ENCODE results near the gene RPS18. TPM values are rescaled to one million over a fixed set of nuclear protein-coding genes. Genes with fewer than 3 reads are reported as not detected.

The RPS18 gene
- total and polyA plus RNA-seq, 4 donors: 742 to 1,432 (median 1,060) TPM

GRCh38 chr6:33236852-33237251 lies 35.0 kb upstream of the RPS18 start:
- WGBS: 94% methylated on average over 6 of the region's 6 CpGs
- DNase-seq (ENCODE audit: low spot score): no peak

DNA sequence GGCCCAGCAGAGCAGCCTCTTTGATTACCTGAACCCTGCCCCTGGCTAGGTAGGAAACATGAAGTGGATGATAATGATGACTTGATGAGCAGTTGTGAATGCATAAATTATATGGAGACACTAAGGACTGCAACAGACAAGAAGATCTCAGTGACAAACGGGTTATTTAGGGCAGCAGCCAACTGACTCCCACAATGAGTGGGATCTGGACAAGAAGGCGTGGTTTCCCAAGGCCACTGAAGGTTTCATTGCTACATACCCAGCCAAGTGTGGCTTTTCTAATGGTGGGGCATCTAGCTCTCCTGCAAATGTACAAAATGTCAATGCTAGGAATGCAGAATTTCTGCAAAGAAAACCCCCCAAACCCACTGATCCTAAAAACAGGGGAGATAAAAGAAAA lies 34.1 kb upstream of the RPS18 start:
- DNase-seq (ENCODE audit: low spot score): no peak
- Histone ChIP-seq H3K27ac (ENCODE audit: low read depth in 1 of 2, low read length in 2 of 2) (no peak overlapping the region), H3K9ac (ENCODE audit: low read depth in 1 of 2, low read length in 2 of 2) (no peak overlapping the region), H3K4me3 (ENCODE audit: low read depth in 1 of 3, low read length in 3 of 3) (no peak overlapping the region), H3K36me3 (ENCODE audit: control insufficient read depth in 4 of 4, insufficient read depth in 3 of 4, low read depth in 1 of 4, low read length in 3 of 4) (no peaks in the 10 kb centered on the region), H3K4me1 (ENCODE audit: control insufficient read depth in 4 of 4, insufficient read depth in 4 of 4, low read length in 3 of 4) (no peaks in the 10 kb centered on the region), H3K27me3 (ENCODE audit: control insufficient read depth in 4 of 4, insufficient read depth in 4 of 4, low read length in 3 of 4) (peaks cover 0 to 2% (median 0%) of the 10 kb centered on the region in 4 donors), H3K9me3 (ENCODE audit: control insufficient read depth in 4 of 4, low read length in 3 of 4) (no peaks in the 10 kb centered on the region)
- TF ChIP-seq ZBTB33 (IDR thresholded peaks at IDR 0.05): no peak
- TF ChIP-seq, protein P1, sequence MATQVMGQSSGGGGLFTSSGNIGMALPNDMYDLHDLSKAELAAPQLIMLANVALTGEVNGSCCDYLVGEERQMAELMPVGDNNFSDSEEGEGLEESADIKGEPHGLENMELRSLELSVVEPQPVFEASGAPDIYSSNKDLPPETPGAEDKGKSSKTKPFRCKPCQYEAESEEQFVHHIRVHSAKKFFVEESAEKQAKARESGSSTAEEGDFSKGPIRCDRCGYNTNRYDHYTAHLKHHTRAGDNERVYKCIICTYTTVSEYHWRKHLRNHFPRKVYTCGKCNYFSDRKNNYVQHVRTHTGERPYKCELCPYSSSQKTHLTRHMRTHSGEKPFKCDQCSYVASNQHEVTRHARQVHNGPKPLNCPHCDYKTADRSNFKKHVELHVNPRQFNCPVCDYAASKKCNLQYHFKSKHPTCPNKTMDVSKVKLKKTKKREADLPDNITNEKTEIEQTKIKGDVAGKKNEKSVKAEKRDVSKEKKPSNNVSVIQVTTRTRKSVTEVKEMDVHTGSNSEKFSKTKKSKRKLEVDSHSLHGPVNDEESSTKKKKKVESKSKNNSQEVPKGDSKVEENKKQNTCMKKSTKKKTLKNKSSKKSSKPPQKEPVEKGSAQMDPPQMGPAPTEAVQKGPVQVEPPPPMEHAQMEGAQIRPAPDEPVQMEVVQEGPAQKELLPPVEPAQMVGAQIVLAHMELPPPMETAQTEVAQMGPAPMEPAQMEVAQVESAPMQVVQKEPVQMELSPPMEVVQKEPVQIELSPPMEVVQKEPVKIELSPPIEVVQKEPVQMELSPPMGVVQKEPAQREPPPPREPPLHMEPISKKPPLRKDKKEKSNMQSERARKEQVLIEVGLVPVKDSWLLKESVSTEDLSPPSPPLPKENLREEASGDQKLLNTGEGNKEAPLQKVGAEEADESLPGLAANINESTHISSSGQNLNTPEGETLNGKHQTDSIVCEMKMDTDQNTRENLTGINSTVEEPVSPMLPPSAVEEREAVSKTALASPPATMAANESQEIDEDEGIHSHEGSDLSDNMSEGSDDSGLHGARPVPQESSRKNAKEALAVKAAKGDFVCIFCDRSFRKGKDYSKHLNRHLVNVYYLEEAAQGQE (IDR thresholded peaks at IDR 0.05): no peak
- TF ChIP-seq HNF4A (conservative IDR thresholded peaks at IDR 0.05): no peak
- TF ChIP-seq YY1 (IDR thresholded peaks at IDR 0.05): no peak
- TF ChIP-seq TAF1 (conservative IDR thresholded peaks at IDR 0.05): no peak
- TF ChIP-seq GABPA (IDR thresholded peaks at IDR 0.05 in 1 of 2, conservative IDR thresholded peaks at IDR 0.05 in 1 of 2): no peak
- 82% methylated on average over 2 of the region's 2 CpGs for WGBS

More at GRCh38 chr6:33236852-33237251, 35.0 kb upstream of the RPS18 start:
- Histone ChIP-seq H3K9me3 (ENCODE audit: control insufficient read depth in 4 of 4, low read length in 3 of 4) (no peaks in the 10 kb centered on the region), H3K36me3 (ENCODE audit: control insufficient read depth in 4 of 4, insufficient read depth in 3 of 4, low read depth in 1 of 4, low read length in 3 of 4) (no peaks in the 10 kb centered on the region), H3K27me3 (ENCODE audit: control insufficient read depth in 4 of 4, insufficient read depth in 4 of 4, low read length in 3 of 4) (peaks cover 0 to 2% (median 0%) of the 10 kb centered on the region in 4 donors), H3K27ac (ENCODE audit: low read depth in 1 of 2, low read length in 2 of 2) (no peak overlapping the region), H3K9ac (ENCODE audit: low read depth in 1 of 2, low read length in 2 of 2) (no peak overlapping the region), H3K4me1 (ENCODE audit: control insufficient read depth in 4 of 4, insufficient read depth in 4 of 4, low read length in 3 of 4) (no peaks in the 10 kb centered on the region), H3K4me3 (ENCODE audit: low read depth in 1 of 3, low read length in 3 of 3) (no peak overlapping the region)
- TF ChIP-seq EGR1 (IDR thresholded peaks at IDR 0.05; ENCODE audit: low read depth in 2 of 2): no peak

GRCh38 chr6:33241968-33242367 lies 29.9 kb upstream of the RPS18 start:
- WGBS: 65% methylated on average over 3 of the region's 3 CpGs
- H3K27ac ChIP-seq (ENCODE audit: low read depth in 1 of 2, low read length in 2 of 2): no peak overlapping the region
- DNase-seq (ENCODE audit: low spot score): no peak
- TF ChIP-seq EGR1 (IDR thresholded peaks at IDR 0.05; ENCODE audit: low read depth in 2 of 2) (no peak), RAD21 (IDR thresholded peaks at IDR 0.05) (no peak), JUND (IDR thresholded peaks at IDR 0.05) (no peak), NR2F2 (IDR thresholded peaks at IDR 0.05) (no peak), HNF4G (IDR thresholded peaks at IDR 0.05) (no peak), RXRA (IDR thresholded peaks at IDR 0.05) (no peak), ATF3 (IDR thresholded peaks at IDR 0.05) (no peak), FOXA2 (IDR thresholded peaks at IDR 0.05) (no peak), HNF4A (conservative IDR thresholded peaks at IDR 0.05) (no peak), FOXA1 (IDR thresholded peaks at IDR 0.05) (no peak)
- TF ChIP-seq, protein P2, sequence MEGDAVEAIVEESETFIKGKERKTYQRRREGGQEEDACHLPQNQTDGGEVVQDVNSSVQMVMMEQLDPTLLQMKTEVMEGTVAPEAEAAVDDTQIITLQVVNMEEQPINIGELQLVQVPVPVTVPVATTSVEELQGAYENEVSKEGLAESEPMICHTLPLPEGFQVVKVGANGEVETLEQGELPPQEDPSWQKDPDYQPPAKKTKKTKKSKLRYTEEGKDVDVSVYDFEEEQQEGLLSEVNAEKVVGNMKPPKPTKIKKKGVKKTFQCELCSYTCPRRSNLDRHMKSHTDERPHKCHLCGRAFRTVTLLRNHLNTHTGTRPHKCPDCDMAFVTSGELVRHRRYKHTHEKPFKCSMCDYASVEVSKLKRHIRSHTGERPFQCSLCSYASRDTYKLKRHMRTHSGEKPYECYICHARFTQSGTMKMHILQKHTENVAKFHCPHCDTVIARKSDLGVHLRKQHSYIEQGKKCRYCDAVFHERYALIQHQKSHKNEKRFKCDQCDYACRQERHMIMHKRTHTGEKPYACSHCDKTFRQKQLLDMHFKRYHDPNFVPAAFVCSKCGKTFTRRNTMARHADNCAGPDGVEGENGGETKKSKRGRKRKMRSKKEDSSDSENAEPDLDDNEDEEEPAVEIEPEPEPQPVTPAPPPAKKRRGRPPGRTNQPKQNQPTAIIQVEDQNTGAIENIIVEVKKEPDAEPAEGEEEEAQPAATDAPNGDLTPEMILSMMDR (IDR thresholded peaks at IDR 0.05; ENCODE audit: low read depth, low read length, missing input control): no peak
- TF ChIP-seq, protein P1 (IDR thresholded peaks at IDR 0.05): no peak

More at GRCh38 chr6:33241968-33242367, 29.9 kb upstream of the RPS18 start:
- Histone ChIP-seq H3K9me3 (ENCODE audit: control insufficient read depth in 4 of 4, low read length in 3 of 4) (no peaks in the 10 kb centered on the region), H3K27me3 (ENCODE audit: control insufficient read depth in 4 of 4, insufficient read depth in 4 of 4, low read length in 3 of 4) (peaks cover 0 to 2% (median 0%) of the 10 kb centered on the region in 4 donors), H3K4me1 (ENCODE audit: control insufficient read depth in 4 of 4, insufficient read depth in 4 of 4, low read length in 3 of 4) (no peaks in the 10 kb centered on the region), H3K9ac (ENCODE audit: low read depth in 1 of 2, low read length in 2 of 2) (no peak overlapping the region), H3K4me3 (ENCODE audit: low read depth in 1 of 3, low read length in 3 of 3) (no peak overlapping the region), H3K36me3 (ENCODE audit: control insufficient read depth in 4 of 4, insufficient read depth in 3 of 4, low read depth in 1 of 4, low read length in 3 of 4) (no peaks in the 10 kb centered on the region)
